GM19328 (cell line): ENCODE results near the gene MRPL39.

ENCODE experiments used
- ATAC-seq: cut with Tn5 transposase; IDR thresholded peaks from one replicate; pipeline ENCODE4 v1.9.1; 2021; ENCODE audit warnings: mild to moderate bottlenecking, moderate library complexity; ENCODE audit not compliant: unreplicated experiment

The MRPL39 gene

GRCh38 chr21:25541042-25541441 lies 66.2 kb downstream of the MRPL39 start:
- no peak for ATAC-seq

- no peak for ATAC-seq
Observed at GRCh38 chr21:25539606-25540005, 67.7 kb downstream of the MRPL39 start.

- no peak for ATAC-seq
Observed at GRCh38 chr21:25537174-25537573, 70.1 kb downstream of the MRPL39 start.

GRCh38 chr21:25536752-25537151 lies 70.5 kb downstream of the MRPL39 start:
- no peak for ATAC-seq

- ATAC-seq: no peak
Observed at GRCh38 chr21:25535849-25536248, 71.4 kb downstream of the MRPL39 start.
